ENCODE data around the gene GP2. TPM values are rescaled to one million over a fixed set of nuclear protein-coding genes. Genes with fewer than 3 reads are reported as not detected.

Gene GP2
- total RNA-seq, 3 donors from 2014 or later, result 0.85 to 6.2 (median 2.5) TPM

- H3K4me1 ChIP-seq (ENCODE audit: low read depth), result no peaks in the 10 kb centered on the region
- ATAC-seq (no peak), DNase-seq (no peak)
- H3K36me3 ChIP-seq (ENCODE audit: low read depth), result no peaks in the 10 kb centered on the region
- no peak for TF ChIP-seq CTCF (IDR thresholded peaks at IDR 0.05)
- H3K9me3 ChIP-seq, result no peaks in the 10 kb centered on the region
- H3K4me3 ChIP-seq, result no peak overlapping the region
- intact Hi-C loops (cut with DNase I, micrococcal nuclease), result no loop called here
Observed at GRCh38 chr16:20263138-20263855, 64.0 kb downstream of the GP2 start.

GRCh38 chr16:20262248-20262647 is 65.1 kb downstream of the GP2 start:
- intact Hi-C loops (cut with DNase I, micrococcal nuclease), result no loop called here
- no peak overlapping the region for H3K4me3 ChIP-seq
- ATAC-seq, result no peak

GRCh38 chr16:20260215-20261009 is 66.9 kb downstream of the GP2 start:
- Histone ChIP-seq H3K9me3 (no peaks in the 10 kb centered on the region), H3K4me3 (no peak overlapping the region), H3K4me1 (ENCODE audit: low read depth) (no peaks in the 10 kb centered on the region), H3K36me3 (ENCODE audit: low read depth) (no peaks in the 10 kb centered on the region)
- no peak for ATAC-seq
- no peak for TF ChIP-seq CTCF (IDR thresholded peaks at IDR 0.05)
- no peak for DNase-seq
- intact Hi-C loops (cut with DNase I, micrococcal nuclease), result no loop called here

More at GRCh38 chr16:20262248-20262647, 65.1 kb downstream of the GP2 start:
- H3K9me3 ChIP-seq, result no peaks in the 10 kb centered on the region
- TF ChIP-seq CTCF (IDR thresholded peaks at IDR 0.05), result no peak
- H3K36me3 ChIP-seq (ENCODE audit: low read depth), result no peaks in the 10 kb centered on the region
- DNase-seq, result no peak
- no peaks in the 10 kb centered on the region for H3K4me1 ChIP-seq (ENCODE audit: low read depth)

Other genes starting within 250 kb of the GP2 start
- not detected for gene UMOD, start 25.2 kb upstream of the GP2 start, total RNA-seq
- not detected for gene PDILT, start 77.2 kb upstream of the GP2 start, total RNA-seq
- 1 to 10 TPM in 1 of 3 donors, under 1 TPM in 2; 0.67 to 5.1 (median 0.89) TPM for gene ACSM5, start 82.0 kb upstream of the GP2 start, total RNA-seq
- not detected for gene ACSM2A, start 124.0 kb upstream of the GP2 start, total RNA-seq
- gene ACSM2B, start 248.9 kb upstream of the GP2 start, total RNA-seq, result not detected